OCI-LY3 (cell line): ENCODE measurements around the gene DZIP1L.
A peak's percentile ranks its signal among the peaks of the same experiment; 100 is the strongest.

ENCODE experiments used
- H2AFZ ChIP-seq: fragments of 200-600, 300-600 bp; shearing (Covaris generic); 2 replicates; pipeline ENCODE4 v1.6.0; 2014; ENCODE audit warnings: antibody characterized with exemption, low read depth, low read length
- H3K27ac ChIP-seq: fragments of 200-600, 300-600 bp; sonication (generic); 2 replicates; pipeline ENCODE4 v1.5.1; 2014; ENCODE audit warnings: mild to moderate bottlenecking, low read length, moderate library complexity, mixed read lengths
- H3K27me3 ChIP-seq: fragments of 200-600, 300-600 bp; sonication (generic); 2 replicates; pipeline ENCODE4 v1.6.1; 2014; ENCODE audit warnings: low read depth, low read length, mixed read lengths
- H3K36me3 ChIP-seq: fragments of 200-600, 300-600 bp; sonication (generic); replicated peaks from 2 replicates; pipeline ENCODE3; 2014; ENCODE audit warnings: low read depth, low read length, mixed read lengths
- H3K4me1 ChIP-seq: fragments of 300-600, 200-600 bp; sonication (generic); 2 replicates; pipeline ENCODE4 v1.6.1; 2014; ENCODE audit warnings: low read length, mixed read lengths
- H3K4me2 ChIP-seq: fragments of 200-600, 300-600 bp; sonication (generic); 2 replicates; pipeline ENCODE4 v1.6.1; 2014; ENCODE audit warnings: low read length, mixed read lengths
- H3K4me3 ChIP-seq: fragments of 300-600, 200-600 bp; sonication (generic); 2 replicates; pipeline ENCODE4 v1.5.1; 2014; ENCODE audit warnings: antibody characterized with exemption, mild to moderate bottlenecking, low read length, moderate library complexity
- H3K79me2 ChIP-seq: fragments of 300-600, 200-600 bp; shearing (Covaris generic); 2 replicates; pipeline ENCODE4 v1.6.1; 2014; ENCODE audit warnings: mild to moderate bottlenecking, low read length, mixed read lengths
- H3K9ac ChIP-seq: fragments of 300-600, 200-600 bp; shearing (Covaris generic); 2 replicates; pipeline ENCODE4 v1.6.0; 2014; ENCODE audit warnings: mild to moderate bottlenecking, low read length, moderate library complexity
- H3K9me3 ChIP-seq: fragments of 200-600, 300-600 bp; shearing (Covaris generic); 2 replicates; pipeline ENCODE4 v1.6.1; 2014; ENCODE audit warnings: low read length, mixed read lengths; ENCODE audit not compliant: insufficient read depth
- H4K20me1 ChIP-seq: fragments of 200-600, 300-600 bp; sonication (generic); 2 replicates; pipeline ENCODE4 v1.6.1; 2016; ENCODE audit warnings: low read length, mixed read lengths; ENCODE audit not compliant: insufficient read depth
- CTCF ChIP-seq: fragments of 200-600, 300-600 bp; sonication (generic); IDR thresholded peaks from 2 replicates; pipeline ENCODE4 v1.5.1; 2014; ENCODE audit warnings: antibody characterized with exemption, low read length, low read depth
- EZH2phosphoT487 ChIP-seq: fragments of 200-600 bp; shearing (Covaris generic); IDR thresholded peaks from 2 replicates; pipeline ENCODE4 v1.6.1; 2018; ENCODE audit warnings: antibody characterized with exemption, mixed run types, low read depth

DZIP1L gene

GRCh38 chr3:138119423-138119766, 4.0 kb upstream of the DZIP1L start:
- TF ChIP-seq EZH2phosphoT487, result no peak
- no peak for TF ChIP-seq CTCF
- no peak overlapping the region for H3K27ac ChIP-seq
- H3K4me3 ChIP-seq, result no peak overlapping the region
- 0 out of 2 replicates have a peak, but pooled peaks cover 7% of the 10 kb centered on the region for H3K27me3 ChIP-seq
- H3K9ac ChIP-seq, result no peak overlapping the region
- H2AFZ ChIP-seq, result no peak overlapping the region
- no peaks in the 10 kb centered on the region for H4K20me1 ChIP-seq
- H3K9me3 ChIP-seq, result no peaks in the 10 kb centered on the region
- no peak overlapping the region for H3K4me2 ChIP-seq
- no peaks in the 10 kb centered on the region for H3K36me3 ChIP-seq
- H3K79me2 ChIP-seq, result no peaks in the 10 kb centered on the region
- no peaks in the 10 kb centered on the region for H3K4me1 ChIP-seq

- no peaks in the 10 kb centered on the region for H3K9me3 ChIP-seq
- no peaks in the 10 kb centered on the region for H4K20me1 ChIP-seq
- H3K9ac ChIP-seq, result no peak overlapping the region
- H3K79me2 ChIP-seq, result no peaks in the 10 kb centered on the region
- no peak overlapping the region for H3K4me3 ChIP-seq
- peak; percentile 86 for TF ChIP-seq CTCF
- no peak for TF ChIP-seq EZH2phosphoT487
- H3K27me3 ChIP-seq, result 0 out of 2 replicates have a peak, but pooled peaks cover 7% of the 10 kb centered on the region
- H3K4me2 ChIP-seq, result no peak overlapping the region; the same call in 1 of the 2 replicates
- no peaks in the 10 kb centered on the region for H3K36me3 ChIP-seq
- H2AFZ ChIP-seq, result 0 out of 2 replicates have a peak overlapping the region, but pooled peaks have one; percentile 54
- H3K4me1 ChIP-seq, result no peaks in the 10 kb centered on the region
- H3K27ac ChIP-seq, result no peak overlapping the region
Observed at GRCh38 chr3:138118612-138119422, 3.4 kb upstream of the DZIP1L start.

- H3K4me1 ChIP-seq, result no peaks in the 10 kb centered on the region
- no peak overlapping the region for H2AFZ ChIP-seq
- peaks cover 8% of the 10 kb centered on the region for H3K27me3 ChIP-seq
- no peaks in the 10 kb centered on the region for H3K79me2 ChIP-seq
- H3K9me3 ChIP-seq, result no peaks in the 10 kb centered on the region
- TF ChIP-seq EZH2phosphoT487 (no peak), CTCF (no peak)
- peak overlapping the region; percentile 68 for H3K4me2 ChIP-seq
- peak overlapping the region; percentile 78 for H3K4me3 ChIP-seq
- no peaks in the 10 kb centered on the region for H4K20me1 ChIP-seq
- no peak overlapping the region for H3K27ac ChIP-seq
- no peaks in the 10 kb centered on the region for H3K36me3 ChIP-seq
- H3K9ac ChIP-seq, result no peak overlapping the region
Observed at GRCh38 chr3:138114431-138114918, 933 bp downstream of the DZIP1L start.

GRCh38 chr3:138113326-138113725, 2.1 kb downstream of the DZIP1L start:
- H3K9me3 ChIP-seq, result no peaks in the 10 kb centered on the region
- TF ChIP-seq CTCF (no peak), EZH2phosphoT487 (no peak)
- H3K36me3 ChIP-seq, result no peaks in the 10 kb centered on the region
- no peaks in the 10 kb centered on the region for H3K79me2 ChIP-seq
- no peak overlapping the region for H3K9ac ChIP-seq
- H3K4me2 ChIP-seq, result no peak overlapping the region
- no peaks in the 10 kb centered on the region for H3K4me1 ChIP-seq
- no peak overlapping the region for H3K27ac ChIP-seq
- H4K20me1 ChIP-seq, result no peaks in the 10 kb centered on the region
- peaks cover 8% of the 10 kb centered on the region for H3K27me3 ChIP-seq
- H2AFZ ChIP-seq, result no peak overlapping the region
- no peak overlapping the region for H3K4me3 ChIP-seq
